ENCODE measurements around the gene NOXO1.

- TF ChIP-seq CTCF (conservative IDR thresholded peaks at IDR 0.05 in 1 of 2, IDR thresholded peaks at IDR 0.05 in 1 of 2; ENCODE audit: extremely low read depth in 1 of 2, insufficient read depth in 1 of 2, low read depth in 1 of 2, low read length in 2 of 2) (no peak), EZH2 (IDR thresholded peaks at IDR 0.05; ENCODE audit: borderline replicate concordance, low read length) (no peak)
Observed at GRCh38 chr16:1976951-1977874, 4.1 kb downstream of the NOXO1 start.
